Activated CD8-positive, alpha-beta memory T cell treated with anti-CD3 and anti-CD28 coated beads, Interleukin-2, amount 50 U/mL, for 48 hours (primary cell): ENCODE data around the gene FOXL2.
"Not testable (repeated sequence)": the region's sequence is repeated elsewhere in the genome, so short reads cannot be mapped to it uniquely, and the experiment has no call there.

ENCODE experiments used
- DNase-seq: peaks from one replicate; pipeline ENCODE4 v3.0.0-alpha.2; 2020

Gene FOXL2

GRCh38 chr3:138923531-138923994 is 23.4 kb downstream of the FOXL2 start:
- DNase-seq, result peak; percentile 94

DNA sequence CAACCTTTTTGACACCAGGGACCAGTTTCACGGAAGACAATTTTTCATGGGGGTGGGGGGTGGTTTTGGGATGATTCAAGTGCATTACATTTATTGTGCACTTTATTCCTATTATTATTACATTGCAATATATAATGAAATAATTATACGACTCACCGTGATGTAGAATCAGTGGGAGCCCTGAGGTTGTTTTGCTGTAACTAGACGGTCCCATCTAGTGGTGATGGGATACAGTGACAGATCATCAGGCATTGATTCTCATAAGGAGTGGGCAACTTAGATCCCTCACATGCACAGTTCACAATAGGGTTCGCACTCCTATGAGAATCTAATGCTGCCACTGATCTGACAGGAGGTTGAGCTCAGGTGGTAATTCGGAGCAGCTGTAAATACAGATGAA is 24.5 kb downstream of the FOXL2 start:
- not testable (repeated sequence) for DNase-seq

- no peak for DNase-seq
These were observed 25.3 kb downstream of the FOXL2 start for GRCh38 chr3:138921316-138922292.

DNA sequence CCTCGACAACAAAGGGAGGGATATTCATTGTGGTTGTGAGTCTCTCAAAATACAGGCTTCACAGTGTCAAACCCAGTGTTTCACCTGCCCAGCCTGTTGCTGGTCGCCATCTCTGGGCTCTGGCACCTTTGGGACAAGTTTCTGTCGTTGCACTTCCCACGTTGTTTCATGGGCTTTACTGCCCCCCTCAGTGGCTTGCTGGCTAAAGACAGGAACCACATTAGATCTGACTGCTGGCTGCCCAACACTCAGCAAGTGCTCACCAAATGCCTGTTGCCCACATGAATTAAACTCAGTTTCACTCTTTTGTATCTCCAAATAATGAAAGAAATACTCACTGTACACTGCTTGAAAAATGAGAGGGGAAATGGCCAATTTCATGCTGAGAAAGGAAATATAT is 27.6 kb downstream of the FOXL2 start:
- no peak for DNase-seq

DNA sequence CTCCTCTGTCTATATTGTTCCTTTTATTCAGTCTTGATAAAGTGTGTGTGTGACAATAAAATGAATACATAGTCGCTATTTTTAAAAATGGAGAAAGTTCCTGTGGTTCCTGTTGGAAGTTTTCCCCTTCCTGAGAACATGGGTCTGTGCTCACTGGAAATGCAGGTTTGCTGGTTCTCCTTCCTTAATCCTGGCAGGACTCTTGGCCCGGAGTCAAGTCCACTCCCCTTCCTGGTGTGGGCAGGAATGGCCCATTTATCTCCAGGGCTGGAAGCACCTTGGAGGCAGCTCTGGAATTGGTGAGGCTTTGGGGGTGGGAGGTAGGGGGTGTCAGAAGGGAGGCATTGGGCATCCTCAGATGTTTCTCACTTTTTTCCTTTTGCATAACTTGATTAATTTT is 30.1 kb downstream of the FOXL2 start:
- no peak for DNase-seq

- DNase-seq, result peak; percentile 96
These were observed 31.1 kb downstream of the FOXL2 start for GRCh38 chr3:138915503-138916498.

DNA sequence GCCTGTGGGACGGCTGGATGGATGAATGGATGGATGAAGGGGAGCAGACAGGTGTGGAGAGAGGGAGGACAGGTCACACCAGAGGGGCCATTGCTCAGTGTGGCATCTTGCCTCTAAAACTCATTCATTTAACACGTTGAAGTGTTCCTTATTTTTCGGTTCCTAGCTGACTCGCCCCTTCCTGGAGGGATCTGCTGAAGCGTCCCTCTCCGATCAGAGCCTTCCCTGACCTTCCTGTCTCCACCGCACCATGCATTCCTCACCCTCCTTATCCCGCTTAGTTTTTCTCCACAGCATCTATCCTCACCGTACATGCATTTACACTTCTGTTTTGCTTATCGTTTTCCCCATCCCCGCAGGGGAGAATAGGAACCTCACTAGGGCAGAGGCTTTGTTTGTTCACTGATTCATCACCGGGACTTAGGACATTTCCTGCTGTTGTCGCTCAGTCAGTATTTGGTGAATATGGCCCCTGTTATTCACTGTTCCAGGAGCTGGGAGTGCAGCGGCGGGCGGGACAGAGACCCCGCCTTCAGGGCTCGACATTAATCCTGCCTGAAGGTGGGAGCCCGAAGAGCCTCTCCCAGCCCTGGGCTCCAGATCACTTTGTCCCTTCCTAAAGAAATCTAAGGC is 32.0 kb downstream of the FOXL2 start:
- DNase-seq, result no peak

DNA sequence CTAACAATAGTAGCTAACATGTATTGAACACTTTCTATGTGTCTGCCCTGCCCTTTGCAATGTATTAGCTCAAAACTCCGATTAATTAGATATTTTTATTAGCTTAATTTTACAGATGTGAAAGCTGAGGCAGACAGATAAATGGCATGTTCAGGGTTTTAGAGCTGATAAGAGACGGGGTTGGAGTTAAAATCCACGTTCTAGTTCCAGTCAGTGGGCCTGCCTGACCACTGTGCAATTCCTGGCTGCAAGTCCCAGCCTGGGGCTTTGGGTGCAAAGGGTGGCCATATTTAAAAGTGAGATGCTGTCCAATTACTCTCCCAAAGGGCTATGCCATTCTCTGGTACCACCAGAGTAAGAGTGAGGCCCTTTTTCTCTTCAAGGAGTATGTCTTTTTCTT is 33.2 kb downstream of the FOXL2 start:
- no peak for DNase-seq

DNA sequence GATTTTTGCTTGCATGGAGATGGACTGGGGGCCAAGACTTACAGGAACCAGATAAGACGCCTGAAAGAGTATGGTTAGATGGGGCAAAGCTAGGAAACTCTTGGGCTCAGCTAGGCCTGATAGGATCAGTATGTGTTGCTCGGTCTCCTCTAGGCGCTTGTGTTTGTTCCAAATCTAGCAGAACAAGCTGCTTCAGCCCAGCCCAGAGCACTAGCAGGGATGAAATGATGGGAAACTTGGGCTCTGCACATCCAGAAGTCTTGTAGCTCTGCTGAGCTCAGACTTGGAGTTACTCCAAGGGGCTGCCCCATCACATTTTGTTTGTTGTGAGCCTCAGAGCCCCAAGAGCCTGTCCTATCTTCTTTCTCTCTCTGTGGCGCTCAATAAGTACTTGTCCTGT is 34.7 kb downstream of the FOXL2 start:
- DNase-seq, result no peak

DNA sequence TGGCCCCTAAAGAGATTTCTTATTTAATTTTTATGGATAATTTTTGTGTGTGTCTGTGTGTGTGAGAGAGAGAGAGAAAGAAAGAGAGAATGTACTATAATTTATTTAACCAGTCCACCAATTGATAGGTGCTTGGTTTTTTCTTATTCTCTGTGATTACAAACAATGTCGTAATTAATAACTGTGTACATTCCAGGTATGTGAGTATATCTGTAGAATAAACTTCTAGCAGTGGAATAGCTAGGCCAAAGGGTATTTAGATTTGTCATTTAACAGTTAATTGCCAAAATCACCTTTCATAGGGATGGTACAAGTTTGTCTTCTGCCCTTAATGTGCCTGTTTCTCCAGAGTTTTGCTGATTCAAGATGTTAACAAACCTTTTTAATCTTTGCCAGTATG is 35.3 kb downstream of the FOXL2 start:
- no peak for DNase-seq

DNA sequence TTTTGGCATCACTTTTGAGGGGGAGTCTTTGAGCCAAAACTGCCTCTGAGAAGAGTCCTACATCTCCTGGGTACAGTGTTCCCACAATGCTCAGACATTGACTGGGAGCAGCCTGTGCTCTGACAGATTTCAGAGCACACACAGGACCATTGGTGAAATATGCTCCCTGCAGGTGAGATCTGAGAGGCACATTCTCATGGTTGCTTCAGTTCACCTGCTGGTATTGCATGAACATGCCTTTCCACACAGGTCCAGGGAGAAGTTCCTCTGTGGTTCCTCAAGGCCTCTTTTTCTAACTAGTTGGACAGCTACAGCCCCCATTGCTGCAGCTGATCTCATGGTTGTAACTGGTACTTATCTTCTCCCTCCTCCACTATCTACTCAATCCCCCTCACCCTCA is 37.0 kb downstream of the FOXL2 start:
- no peak for DNase-seq

DNA sequence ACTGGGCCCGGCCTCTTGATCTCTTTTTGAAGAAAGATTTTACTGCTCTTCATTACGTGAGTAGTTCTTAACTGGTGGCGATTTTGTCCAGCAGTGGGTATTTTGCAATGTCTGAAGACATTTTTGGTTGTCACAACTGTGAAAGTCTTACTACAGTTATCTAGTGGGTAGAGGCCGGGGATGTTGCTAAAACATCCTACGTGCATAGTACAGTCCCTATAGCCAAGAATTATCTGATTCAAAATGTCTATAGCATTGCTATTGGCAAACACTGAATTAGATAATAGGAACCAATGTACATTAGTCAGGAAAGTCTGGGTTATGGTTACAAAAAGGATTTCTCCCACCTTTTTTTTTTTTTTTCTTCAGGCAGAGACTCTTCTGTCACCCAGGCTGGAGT is 38.1 kb downstream of the FOXL2 start:
- DNase-seq, result no peak

DNA sequence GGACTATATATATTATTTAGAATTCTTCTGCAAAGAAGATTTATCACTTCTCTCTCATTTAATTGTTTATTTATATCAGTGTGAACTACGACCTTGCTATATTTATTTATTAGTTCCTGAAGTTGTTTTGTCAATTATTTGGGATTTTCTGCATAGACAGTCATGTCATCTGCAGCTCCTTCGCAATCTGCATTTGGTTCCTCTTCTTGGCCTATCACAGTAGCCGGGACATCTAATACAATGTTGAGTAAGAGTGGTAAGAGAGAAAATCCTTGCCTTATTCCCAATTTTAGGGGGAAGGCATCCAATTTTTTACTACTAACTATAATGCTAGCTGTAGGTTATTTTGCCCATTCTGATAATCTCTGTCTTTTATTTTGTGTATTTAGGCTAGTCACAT is 39.4 kb downstream of the FOXL2 start:
- no peak for DNase-seq

- no peak for DNase-seq
These were observed 44.8 kb downstream of the FOXL2 start for GRCh38 chr3:138902171-138902570.

- no peak for DNase-seq
These were observed 45.4 kb downstream of the FOXL2 start for GRCh38 chr3:138901567-138901966.

DNA sequence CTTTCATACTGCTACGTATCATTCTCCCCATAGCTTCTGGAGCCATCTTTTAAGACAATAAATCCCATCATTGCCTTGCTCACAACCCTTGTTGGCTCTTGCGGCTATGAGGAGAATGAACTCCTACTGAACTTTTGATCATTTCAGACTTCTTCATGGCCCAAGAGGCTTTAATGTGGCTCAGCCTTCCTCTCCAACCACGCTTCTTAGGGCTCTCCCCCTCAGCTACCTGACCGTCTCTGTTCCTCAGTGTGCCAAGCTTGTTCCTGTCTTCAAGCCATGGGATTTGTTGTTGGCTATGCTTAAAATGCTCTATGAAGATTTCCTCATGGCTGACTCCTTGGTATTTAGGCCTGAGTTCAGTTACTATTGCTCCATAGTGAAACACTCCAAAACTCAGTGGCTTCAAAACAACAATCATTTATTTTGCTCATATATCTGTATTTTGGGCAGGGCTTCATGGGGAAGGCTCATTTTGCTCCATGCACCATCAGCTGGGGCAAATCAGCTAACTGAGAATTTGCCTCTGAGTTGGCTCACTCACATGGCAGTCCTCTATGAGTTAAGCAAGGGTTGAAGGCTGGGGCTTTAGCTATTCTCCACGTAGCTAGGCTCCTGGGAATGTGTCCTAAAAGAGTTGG is 47.5 kb downstream of the FOXL2 start:
- DNase-seq, result no peak

GRCh38 chr3:138898708-138899107 is 48.2 kb downstream of the FOXL2 start:
- DNase-seq, result no peak

- no peak for DNase-seq
These were observed 48.6 kb downstream of the FOXL2 start for GRCh38 chr3:138898301-138898700.
